ENCODE data around the gene TTLL5.

DNA sequence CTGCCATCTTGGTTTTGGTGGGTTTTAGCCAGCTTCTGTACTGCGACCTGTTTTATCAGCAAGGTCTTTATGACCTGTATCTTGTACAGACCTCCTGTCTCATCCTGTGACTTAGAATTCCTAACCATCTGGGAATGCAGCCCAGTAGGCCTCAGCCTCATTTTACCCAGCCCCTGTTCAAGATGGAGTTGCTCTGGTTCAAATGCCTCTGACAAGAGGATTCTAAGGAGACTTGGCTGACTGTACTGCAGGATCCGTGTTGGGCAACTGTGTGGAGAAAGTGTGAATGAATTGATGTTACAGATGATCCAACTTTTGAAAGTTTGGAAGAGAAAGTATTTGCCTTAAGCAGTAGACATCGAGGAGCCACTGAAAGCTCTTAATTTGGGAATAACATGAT is 91.0 kb downstream of the TTLL5 start:
- TF ChIP-seq ELF4 (IDR thresholded peaks at IDR 0.05), result no peak
- TF ChIP-seq SP1 (IDR thresholded peaks at IDR 0.05), result no peak
- TF ChIP-seq ZNF384 (IDR thresholded peaks at IDR 0.05), result no peak
- no peak for TF ChIP-seq SUZ12 (IDR thresholded peaks at IDR 0.05)
- TF ChIP-seq NFRKB (IDR thresholded peaks at IDR 0.05), result no peak
- no peak for TF ChIP-seq PKNOX1 (IDR thresholded peaks at IDR 0.05)
- no peak for TF ChIP-seq TARDBP (IDR thresholded peaks at IDR 0.05)

All from HEK293T (cell line).